Natural killer cell (primary cell): ENCODE results near the gene HPCAL4. TPM values are rescaled to one million over a fixed set of nuclear protein-coding genes. Genes with fewer than 3 reads are reported as not detected.

Source experiments
- ATAC-seq, 3 donors: fragments of 150-1000 bp in 2 of 3; fragments of 200-7000 bp in 1 of 3; cut with Tn5 transposase; 1 replicate in 1 of 3; 2 replicates in 2 of 3; pipeline ENCODE4 v1.10.0; 2021; ENCODE audit warnings: mild to moderate bottlenecking in 2 of 3, moderate library complexity in 2 of 3
- DNase-seq, 2 donors: peaks; one replicate each; pipeline versions ENCODE4 v3.0.0 to v3.0.0-alpha.2; 2013 to 2021; ENCODE audit warnings: mixed read lengths in 1 of 2
- H3K27ac ChIP-seq: one replicate; pipeline ENCODE4 v1.5.1; 2013; ENCODE audit warnings: mild to moderate bottlenecking, low read length
- H3K27me3 ChIP-seq: one replicate; pipeline ENCODE4 v1.6.1; 2013; ENCODE audit warnings: low read length; ENCODE audit not compliant: control insufficient read depth, insufficient read depth
- H3K36me3 ChIP-seq: one replicate; pipeline ENCODE4 v1.6.1; 2013; ENCODE audit warnings: low read length; ENCODE audit not compliant: control insufficient read depth, insufficient read depth
- H3K4me1 ChIP-seq: one replicate; pipeline ENCODE4 v1.6.1; 2013; ENCODE audit warnings: low read length; ENCODE audit not compliant: control insufficient read depth, insufficient read depth
- H3K4me3 ChIP-seq: one replicate; pipeline ENCODE4 v1.5.1; 2013; ENCODE audit warnings: low read length
- H3K9me3 ChIP-seq: one replicate; pipeline ENCODE4 v1.6.1; 2013; ENCODE audit warnings: low read length; ENCODE audit not compliant: control insufficient read depth, insufficient read depth
- H3K27ac Mint-ChIP-seq, 2 donors: one replicate each; pipeline ENCODE4 v1.8.0; 2022; ENCODE audit warnings: mild to moderate bottlenecking in 2 of 2, mixed read lengths in 2 of 2, moderate library complexity in 1 of 2
- H3K27me3 Mint-ChIP-seq, 2 donors: one replicate each; pipeline ENCODE4 v1.8.0; 2022; ENCODE audit warnings: low read depth in 2 of 2, mixed read lengths in 2 of 2
- H3K36me3 Mint-ChIP-seq: one replicate; pipeline ENCODE4 v1.8.0; 2022; ENCODE audit warnings: mixed read lengths
- H3K4me1 Mint-ChIP-seq, 2 donors: one replicate each; pipeline ENCODE4 v1.8.0; 2022; ENCODE audit warnings: mixed read lengths in 2 of 2
- H3K4me3 Mint-ChIP-seq: one replicate; pipeline ENCODE4 v1.8.0; 2022; ENCODE audit warnings: mild to moderate bottlenecking, moderate library complexity, mixed read lengths
- H3K9me3 Mint-ChIP-seq, 2 donors: one replicate each; pipeline ENCODE4 v1.8.0; 2022; ENCODE audit warnings: mixed read lengths in 2 of 2
- CTCF ChIP-seq: fragments of 200-600 bp; IDR thresholded peaks from one replicate; pipeline ENCODE4 v1.8.0; 2022; ENCODE audit warnings: antibody characterized with exemption
- WGBS: methylation state at CpG from one replicate; pipeline ENCODE4 v1.1.7; 2013; ENCODE audit warnings: missing lambda C conversion rate; ENCODE audit not compliant: insufficient coverage; 5-methylcytosine and 5-hydroxymethylcytosine counted together
- intact Hi-C: fragments of 100-400 bp; cut with micrococcal nuclease; formaldehyde crosslinking; loops from one replicate; pipeline ENCODE4 v1.14.2; 2022
- total RNA-seq, 4 donors: library from RNA; stranded (reverse); fragments of 120-200 nt in 1 of 4; gene quantifications; one replicate each; pipeline versions ENCODE4 v1.2.3 to v1.2.4, GENCODE V29; 2013 to 2022

HPCAL4 gene
- total RNA-seq, 3 donors from 2014 or later (not counting 1 experiment from before 2014, with no cell fraction given) = 0.78 to 1.6 (median 1.3) TPM

- DNase-seq (no peak), ATAC-seq (no peak)
- no peak for TF ChIP-seq CTCF
- H3K4me1 ChIP-seq = no peaks in the 10 kb centered on the region
- H3K27ac ChIP-seq = no peak overlapping the region
- Mint-ChIP-seq H3K27ac (no peak overlapping the region), H3K4me3 (no peak overlapping the region), H3K27me3 (peaks cover 38 to 50% of the 10 kb centered on the region in 2 donors), H3K36me3 (no peaks in the 10 kb centered on the region), H3K9me3 (no peaks in the 10 kb centered on the region), H3K4me1 (peaks cover 0 to 9% of the 10 kb centered on the region in 2 donors)
- H3K9me3 ChIP-seq = no peaks in the 10 kb centered on the region
- no peak overlapping the region for H3K4me3 ChIP-seq
- H3K27me3 ChIP-seq = peaks cover 12% of the 10 kb centered on the region
- WGBS = no CpG with 5 or more reads among the region's 2 CpGs
- no peaks in the 10 kb centered on the region for H3K36me3 ChIP-seq
- intact Hi-C loops = loop anchor here (5.0 kb wide), 2 partner anchors 50 to 70 kb away; partner anchors contain the start of gene NT5C1A
These were observed 31.3 kb upstream of the HPCAL4 start for GRCh38 chr1:39722495-39722894.

GRCh38 chr1:39721664-39722063 lies 30.4 kb upstream of the HPCAL4 start:
- Histone ChIP-seq H3K4me3 (no peak overlapping the region), H3K4me1 (no peaks in the 10 kb centered on the region), H3K36me3 (no peaks in the 10 kb centered on the region), H3K27me3 (peaks cover 14% of the 10 kb centered on the region), H3K9me3 (no peaks in the 10 kb centered on the region), H3K27ac (no peak overlapping the region)
- intact Hi-C loops = loop anchor here (2.0 to 5.0 kb wide), 3 partner anchors 19 to 69 kb away; partner anchors contain the start of gene NT5C1A
- H3K4me3 Mint-ChIP-seq = no peak overlapping the region
- ATAC-seq = no peak
- TF ChIP-seq CTCF = no peak
- peaks cover 0 to under 1% of the 10 kb centered on the region in 2 donors for H3K4me1 Mint-ChIP-seq
- DNase-seq = no peak
- no peaks in the 10 kb centered on the region for H3K36me3 Mint-ChIP-seq
- no peaks in the 10 kb centered on the region for H3K9me3 Mint-ChIP-seq
- no peak overlapping the region for H3K27ac Mint-ChIP-seq
- peaks cover 35 to 50% of the 10 kb centered on the region in 2 donors for H3K27me3 Mint-ChIP-seq

- peak in 1 of 2 donors; percentile 85 for DNase-seq
- Mint-ChIP-seq H3K36me3 (no peaks in the 10 kb centered on the region), H3K9me3 (no peaks in the 10 kb centered on the region), H3K4me3 (no peak overlapping the region), H3K27me3 (peaks cover 32 to 46% of the 10 kb centered on the region in 2 donors), H3K27ac (no peak overlapping the region), H3K4me1 (no peaks in the 10 kb centered on the region)
- H3K27me3 ChIP-seq = peaks cover 14% of the 10 kb centered on the region
- 49% methylated on average over 7 of the region's 7 CpGs for whole genome bisulfite sequencing
- H3K4me3 ChIP-seq = no peak overlapping the region
- no peaks in the 10 kb centered on the region for H3K4me1 ChIP-seq
- ATAC-seq = peak; percentile 78 to 85 (median 82)
- peak; percentile 88 for TF ChIP-seq CTCF
- no peaks in the 10 kb centered on the region for H3K9me3 ChIP-seq
- no peaks in the 10 kb centered on the region for H3K36me3 ChIP-seq
- intact Hi-C loops = loop anchor here (1.0 to 5.0 kb wide), 4 partner anchors 18 to 114 kb away; partner anchors contain the start of gene NT5C1A
- no peak overlapping the region for H3K27ac ChIP-seq
These were observed 29.1 kb upstream of the HPCAL4 start for GRCh38 chr1:39720094-39720999.
